ENCODE results near the gene KLHL3.
A peak's percentile ranks its signal among the peaks of the same experiment; 100 is the strongest.
"Not testable (repeated sequence)": the region's sequence is repeated elsewhere in the genome, so short reads cannot be mapped to it uniquely, and the experiment has no call there.

The KLHL3 gene

DNA sequence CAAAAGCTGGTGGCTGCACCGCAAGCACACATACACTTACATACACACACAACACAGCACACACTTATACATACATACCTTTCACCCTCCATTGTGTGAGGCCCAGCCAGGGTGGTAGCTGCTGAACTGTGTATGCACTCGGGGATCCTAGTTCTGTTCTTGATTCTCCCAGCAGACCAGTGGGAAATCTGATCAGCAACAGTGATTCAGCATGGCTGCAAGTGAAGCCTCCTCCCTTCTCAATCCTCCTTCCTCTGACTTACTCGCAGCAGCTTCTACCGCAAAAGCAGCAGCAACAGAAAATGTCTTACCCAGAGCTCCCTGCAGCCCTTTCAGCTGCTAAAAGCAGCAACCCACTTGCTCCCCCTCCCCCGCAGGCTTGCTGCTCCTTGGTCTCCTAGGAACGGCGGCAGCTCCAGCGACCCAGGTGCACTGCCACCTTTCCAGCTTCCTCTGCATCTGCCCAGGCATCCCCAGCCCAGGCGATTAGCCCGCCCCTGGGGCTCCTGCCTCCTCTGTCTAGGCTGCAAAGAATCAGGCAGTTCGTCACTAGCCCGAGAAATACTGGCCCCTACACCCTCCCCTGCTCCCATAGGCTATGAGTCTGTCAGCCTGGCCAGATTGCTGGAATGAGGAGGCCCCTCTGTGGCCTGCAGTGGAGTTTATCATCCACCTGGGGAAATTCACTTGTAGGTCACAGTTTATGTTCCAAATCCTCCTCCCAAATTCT lies at the start of gene KLHL3:
TSS of gene KLHL3 (minus strand) at position 535 of the 730 bp plus-strand sequence. CDS start at position 92, 443 bp downstream.
- DNase-seq (ENCODE audit: low spot score): peak; percentile 21

DNA sequence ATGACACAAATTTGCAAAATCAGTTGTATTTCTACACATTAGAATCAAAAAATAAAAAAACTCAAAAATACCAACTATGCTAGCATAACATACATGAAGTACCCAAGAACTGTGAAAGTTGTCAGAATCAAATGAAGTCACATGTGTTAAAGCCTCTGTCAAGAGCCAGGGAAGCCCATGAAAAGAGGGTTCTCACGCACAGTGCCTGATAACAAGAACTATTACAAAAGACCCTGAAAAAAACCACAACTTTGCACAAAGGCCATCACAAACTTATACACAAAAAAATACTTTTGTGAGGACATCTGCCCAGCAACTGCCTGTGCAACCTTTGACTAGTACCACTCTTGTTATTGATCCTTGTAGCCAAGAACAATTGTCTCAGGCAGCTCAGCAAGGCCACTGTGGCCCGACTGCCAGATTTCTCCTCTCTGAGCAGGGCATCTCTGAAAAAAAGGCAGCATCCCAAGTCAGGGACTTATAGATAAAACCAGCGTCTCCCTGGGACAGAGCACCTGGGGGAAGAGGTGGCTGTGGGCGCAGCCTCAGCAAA lies 47.2 kb upstream of the KLHL3 start:
- DNase-seq (ENCODE audit: low spot score): no peak

GRCh38 chr5:137782055-137782454 lies 46.2 kb upstream of the KLHL3 start:
- DNase-seq (ENCODE audit: low spot score): no peak

DNA sequence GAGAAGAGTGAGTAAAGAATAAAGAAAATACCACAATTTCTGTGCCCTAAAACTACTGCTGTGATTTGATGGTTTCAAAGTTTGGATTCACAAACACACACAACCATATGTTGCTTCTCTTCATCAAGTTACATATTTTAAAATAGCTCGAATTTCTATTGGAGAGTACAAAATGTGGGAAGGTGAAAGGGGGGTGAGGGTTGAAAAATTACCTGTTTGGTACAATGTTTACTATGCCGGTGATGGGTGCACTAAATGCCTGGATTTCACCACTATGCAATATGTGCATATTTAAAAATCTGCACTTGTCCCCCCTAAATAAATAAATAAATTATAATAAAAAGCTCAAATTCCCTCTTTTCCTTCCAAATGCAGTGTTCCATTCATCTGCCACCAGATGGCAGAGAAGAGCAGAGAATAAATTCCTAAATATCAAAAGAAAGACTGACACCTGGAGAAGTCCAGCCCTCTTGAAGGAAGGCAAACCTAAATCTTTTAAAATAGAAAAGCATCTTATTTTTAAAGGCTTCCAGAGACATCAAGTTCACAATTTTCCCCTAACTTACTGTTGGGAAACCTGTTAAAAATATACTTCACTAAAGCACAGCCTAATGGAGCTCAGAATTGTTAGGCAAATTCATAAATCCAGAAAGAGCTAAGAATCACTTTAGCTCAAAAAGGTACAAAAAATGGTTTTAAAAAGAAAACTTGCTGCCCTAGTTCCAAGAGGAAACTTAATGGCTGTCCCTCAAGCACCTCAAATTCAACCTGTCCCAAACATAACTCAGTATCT lies 43.1 kb upstream of the KLHL3 start:
- peak; percentile 22 for DNase-seq (ENCODE audit: low spot score)

DNA sequence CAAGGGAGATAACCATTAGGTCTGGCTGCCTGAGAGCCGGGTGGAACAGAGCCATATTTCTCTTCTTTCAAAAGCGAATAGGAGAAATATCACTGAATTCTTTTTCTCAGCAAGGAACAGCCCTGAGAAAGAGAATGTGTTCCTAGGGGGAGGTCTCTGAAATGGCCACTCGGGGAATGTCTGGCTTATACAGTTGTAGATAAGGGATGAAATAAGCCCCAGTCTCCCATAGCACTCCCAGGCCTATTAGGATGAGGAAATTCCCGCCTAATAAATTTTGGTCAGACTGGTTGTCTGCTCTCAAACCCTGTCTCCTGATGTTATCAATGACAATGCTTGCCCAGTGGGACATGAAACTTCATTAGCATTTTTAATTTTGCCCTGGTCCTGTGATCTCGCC lies 32.0 kb upstream of the KLHL3 start:
- not testable (repeated sequence) for DNase-seq (ENCODE audit: low spot score)

DNA sequence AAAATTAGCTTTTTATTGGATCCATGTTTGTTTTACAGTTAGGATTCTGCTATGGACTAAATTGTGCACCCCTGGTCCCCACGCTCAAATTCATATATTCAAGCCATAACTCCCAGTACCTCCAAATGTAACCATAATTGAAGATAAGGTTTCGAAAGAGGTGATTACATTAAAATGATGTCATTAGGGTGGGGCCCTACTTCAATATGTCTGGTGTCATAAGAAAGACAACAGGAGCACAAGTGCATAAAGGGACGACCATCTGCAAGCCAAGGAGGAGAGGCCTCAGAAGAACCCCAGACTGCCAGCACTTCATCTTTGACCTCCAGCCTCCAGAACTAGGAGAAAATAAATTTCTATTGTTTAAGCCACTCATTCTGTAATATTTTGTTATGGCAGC lies 25.7 kb upstream of the KLHL3 start:
- no peak for DNase-seq (ENCODE audit: low spot score)

- no peak for DNase-seq (ENCODE audit: low spot score)
These were observed 25.0 kb upstream of the KLHL3 start for GRCh38 chr5:137760719-137761516.

DNA sequence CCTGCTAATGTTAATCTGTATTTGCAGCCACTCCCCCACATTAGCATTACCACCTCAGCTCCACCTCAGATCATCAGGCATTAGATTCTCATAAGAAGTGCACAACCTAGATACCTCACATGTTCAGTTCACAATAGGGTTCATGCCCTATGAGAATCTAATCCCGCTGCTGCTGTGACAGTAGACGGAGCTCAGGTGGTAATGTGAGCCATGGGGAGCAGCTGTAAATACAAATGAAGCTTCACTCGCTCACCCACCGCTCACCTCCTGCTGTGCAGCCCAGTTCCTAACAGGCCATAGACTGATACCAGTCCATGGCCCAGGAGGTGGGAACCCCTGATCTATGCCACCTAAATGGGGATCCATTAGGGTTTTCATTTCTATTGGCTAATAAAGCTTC lies 24.4 kb upstream of the KLHL3 start:
- DNase-seq (ENCODE audit: low spot score): no peak

GRCh38 chr5:137758715-137759306 lies 22.9 kb upstream of the KLHL3 start:
- no peak for DNase-seq (ENCODE audit: low spot score)

DNA sequence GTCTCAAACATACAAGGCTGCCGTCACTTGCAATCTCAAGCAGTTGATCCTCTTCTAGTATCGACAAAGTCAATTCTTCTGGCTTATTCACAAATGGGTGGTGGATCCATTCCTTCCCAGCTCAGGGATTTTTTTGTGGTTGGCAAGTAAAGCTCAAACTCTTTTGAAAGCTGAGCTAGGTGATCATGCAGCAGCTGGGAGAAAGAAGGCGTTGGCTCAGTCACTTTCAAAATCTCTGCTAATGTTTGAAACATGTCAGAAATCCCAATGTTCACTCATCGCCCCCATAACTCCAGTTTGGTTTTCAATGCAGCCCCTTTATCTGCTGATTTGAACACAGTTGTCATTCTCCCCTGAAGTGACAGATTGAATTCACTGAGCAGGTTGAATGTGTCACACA lies 22.2 kb upstream of the KLHL3 start:
- DNase-seq (ENCODE audit: low spot score): no peak

DNA sequence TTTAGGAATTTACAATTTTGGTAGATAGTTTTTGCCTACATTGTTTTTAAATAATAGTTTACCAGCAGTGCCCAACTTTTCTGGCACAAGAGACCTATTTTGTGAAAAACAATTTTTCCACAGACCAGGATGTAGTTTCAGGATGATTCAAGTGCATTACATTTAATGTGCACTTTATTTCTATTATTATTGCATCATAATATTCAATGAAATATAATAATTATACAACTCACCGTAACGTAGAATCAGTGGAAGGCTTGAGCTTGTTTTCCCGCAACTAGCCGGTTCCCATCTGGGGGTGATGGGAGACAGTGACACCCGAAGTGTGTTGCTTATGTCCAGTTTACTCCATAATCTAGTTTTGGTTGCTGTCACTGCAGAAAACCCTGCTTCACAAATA lies 21.7 kb upstream of the KLHL3 start:
- no peak for DNase-seq (ENCODE audit: low spot score)

GRCh38 chr5:137754961-137755762 lies 19.3 kb upstream of the KLHL3 start:
- DNase-seq (ENCODE audit: low spot score): no peak

DNA sequence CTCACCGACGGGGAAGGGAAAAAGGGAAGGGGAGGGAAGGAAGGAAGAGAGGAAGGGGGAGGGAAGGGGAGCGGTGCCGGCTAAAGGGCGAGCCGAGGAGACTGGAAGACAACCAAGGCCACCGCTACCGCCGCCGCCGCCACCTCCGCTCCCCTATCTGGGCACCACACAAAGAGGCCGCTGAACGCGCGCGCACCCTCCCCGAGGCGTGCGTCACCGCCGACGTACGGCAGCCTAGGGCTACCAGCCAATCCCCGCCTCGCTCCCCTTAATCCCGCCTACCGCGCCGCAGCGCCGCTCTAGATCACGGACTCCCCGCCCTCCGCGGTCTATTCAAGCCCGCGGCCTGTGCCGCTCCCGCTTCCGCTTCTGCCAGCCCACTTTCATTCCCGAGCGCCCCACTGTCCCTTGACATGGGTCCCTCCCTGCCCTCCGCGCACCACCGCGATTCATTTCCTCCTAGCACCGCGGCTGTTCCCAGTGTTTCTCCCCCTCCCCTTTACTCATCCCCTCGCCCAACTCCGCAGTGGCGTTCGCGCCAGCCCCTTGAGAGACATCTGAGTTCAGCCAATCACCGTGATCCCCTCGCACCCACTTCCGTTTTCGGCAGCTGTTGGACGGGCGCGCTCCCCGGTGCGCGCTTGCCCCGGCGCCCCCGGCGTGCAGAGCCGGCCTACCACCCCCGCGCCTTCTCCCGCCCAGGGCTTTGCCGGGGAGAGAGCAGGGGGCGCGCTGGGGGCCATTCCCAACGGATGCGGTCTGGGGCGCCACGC lies 18.5 kb upstream of the KLHL3 start, which contains the start of gene HNRNPA0:
TSS of gene HNRNPA0 (minus strand) at position 176 of the 773 bp plus-strand sequence. CDS start 297 bp downstream, outside the sequence.
- DNase-seq (ENCODE audit: low spot score): peak; percentile 98

DNA sequence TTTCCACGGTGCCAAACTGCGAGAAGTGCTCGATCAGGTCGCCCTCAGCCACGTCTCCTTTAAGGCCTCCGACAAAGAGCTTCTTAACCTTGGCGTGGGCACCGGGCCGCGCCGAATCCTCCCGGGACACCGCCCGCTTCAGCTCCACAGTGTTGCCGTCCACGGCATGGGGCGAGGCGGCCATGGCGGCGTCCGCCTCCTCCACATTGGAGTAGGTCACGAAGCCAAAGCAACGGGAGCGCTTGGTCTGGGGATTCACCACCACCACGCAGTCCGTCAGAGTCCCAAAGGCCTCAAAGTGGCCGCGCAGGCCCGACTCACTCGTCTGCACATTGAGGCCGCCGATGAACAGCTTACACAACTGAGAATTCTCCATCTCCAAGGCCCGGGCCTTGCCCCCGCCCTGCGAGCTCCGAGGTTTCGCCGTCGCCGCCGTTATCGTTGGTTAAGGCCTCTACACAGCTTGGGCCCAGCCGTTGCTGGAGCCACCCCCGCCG lies 17.9 kb upstream of the KLHL3 start:
- peak; percentile 16 for DNase-seq (ENCODE audit: low spot score)

GRCh38 chr5:137752905-137753690 lies 17.2 kb upstream of the KLHL3 start:
- no peak for DNase-seq (ENCODE audit: low spot score)

DNA sequence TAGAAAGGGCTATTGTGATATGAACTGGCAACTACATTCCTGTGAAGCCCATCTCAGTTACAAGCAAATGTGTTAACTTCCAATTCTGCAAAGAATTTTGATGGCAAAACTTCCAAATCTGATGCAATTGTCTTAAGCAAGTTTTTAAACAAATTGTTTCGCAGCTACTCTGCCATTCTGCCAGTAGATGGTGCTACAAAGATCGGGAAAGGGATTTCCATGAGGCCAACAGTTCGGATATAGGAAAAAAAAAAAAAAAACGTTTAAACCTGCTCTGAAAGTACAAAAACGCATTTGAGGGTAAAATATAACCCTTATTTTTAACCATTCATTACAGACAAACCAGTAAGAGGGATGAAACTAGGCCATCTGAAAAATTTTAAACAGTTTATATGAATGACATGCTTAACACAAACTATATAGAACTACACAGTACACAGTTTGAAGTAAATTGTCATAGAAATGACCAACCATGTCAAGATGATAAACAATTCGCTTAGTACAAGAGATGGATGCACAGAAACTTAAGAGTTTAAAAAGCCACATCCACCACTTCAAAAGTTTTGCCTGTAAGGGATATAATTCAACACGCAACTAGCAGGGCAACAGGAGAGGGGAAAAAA lies 16.1 kb upstream of the KLHL3 start:
- peak; percentile 57 for DNase-seq (ENCODE audit: low spot score)

- no peak for DNase-seq (ENCODE audit: low spot score)
These were observed 14.5 kb upstream of the KLHL3 start for GRCh38 chr5:137750436-137750835.

- DNase-seq (ENCODE audit: low spot score): no peak
These were observed 12.0 kb upstream of the KLHL3 start for GRCh38 chr5:137747848-137748247.
